Muscle of arm (tissue), 12 donors: ENCODE data around the gene PMS1. TPM values are rescaled to one million over a fixed set of nuclear protein-coding genes. Genes with fewer than 3 reads are reported as not detected.
"Not testable (repeated sequence)": the region's sequence is repeated elsewhere in the genome, so short reads cannot be mapped to it uniquely, and the experiment has no call there.

Experiments used
- DNase-seq: peaks from one replicate; pipeline ENCODE4 v3.0.0-alpha.2; 2013
- polyA plus RNA-seq, 12 donors: library from polyadenylated mRNA; unstranded; fragments of 120-200 nt; gene quantifications; one replicate each; pipeline ENCODE4 v1.2.1, GENCODE V29; 2013; ENCODE audit not compliant: insufficient read length in 12 of 12

The PMS1 gene
- polyA plus RNA-seq, 12 donors: 20.1 to 42.5 (median 32.0) TPM; not detected in 1

- no peak for DNase-seq
Measured at GRCh38 chr2:189802396-189802912, 18.2 kb downstream of the PMS1 start.

GRCh38 chr2:189803431-189803830, 19.2 kb downstream of the PMS1 start:
- DNase-seq: peak; percentile 14

DNA sequence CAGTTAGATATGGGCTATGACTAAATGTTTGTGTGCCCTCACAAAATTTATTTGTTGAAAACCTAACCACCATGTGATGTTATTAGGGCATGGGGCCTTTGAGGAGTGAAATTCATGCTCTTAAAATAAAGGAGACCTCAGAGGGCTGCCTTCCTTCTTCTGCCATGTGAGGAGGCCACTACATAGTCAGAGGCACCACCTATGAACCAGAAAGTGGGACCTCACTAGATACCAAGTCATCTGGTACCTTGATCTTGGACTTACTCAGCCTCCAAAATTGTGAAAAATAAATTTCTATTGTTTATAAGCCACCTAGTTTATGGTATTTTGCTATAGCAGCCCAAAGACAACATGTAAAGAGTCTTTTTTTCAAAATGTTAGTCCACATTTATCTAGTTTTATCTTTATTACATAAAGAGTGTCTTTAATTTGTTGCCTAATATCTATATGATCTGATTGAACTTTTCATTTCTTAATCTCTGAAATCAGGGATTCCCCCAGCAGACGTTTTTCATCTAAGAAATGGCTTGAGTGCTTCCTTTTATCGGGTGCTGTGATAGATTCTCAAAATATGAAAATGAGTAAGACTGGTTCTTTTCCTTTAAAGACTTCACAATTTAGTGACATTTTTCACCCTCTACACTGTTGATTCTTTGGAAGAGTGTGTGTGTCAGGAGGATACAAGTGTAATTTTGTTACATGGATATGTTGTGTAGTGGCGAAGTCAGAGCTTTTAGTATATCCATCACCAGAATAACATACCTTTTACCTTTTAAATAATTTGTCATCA, 34.2 kb downstream of the PMS1 start:
- no peak for DNase-seq

- DNase-seq: no peak
Measured at GRCh38 chr2:189819297-189819704, 35.1 kb downstream of the PMS1 start.

- DNase-seq: no peak
Measured at GRCh38 chr2:189821953-189822748, 37.9 kb downstream of the PMS1 start.

GRCh38 chr2:189824694-189825396, 40.6 kb downstream of the PMS1 start:
- no peak for DNase-seq

- no peak for DNase-seq
Measured at GRCh38 chr2:189826039-189826438, 41.8 kb downstream of the PMS1 start.

- DNase-seq: no peak
Measured at GRCh38 chr2:189829102-189829833, 45.0 kb downstream of the PMS1 start.

GRCh38 chr2:189830510-189830909, 46.3 kb downstream of the PMS1 start:
- DNase-seq: no peak

GRCh38 chr2:189834059-189834458, 49.8 kb downstream of the PMS1 start:
- DNase-seq: no peak

GRCh38 chr2:189834642-189835041, 50.4 kb downstream of the PMS1 start:
- DNase-seq: not testable (repeated sequence)

GRCh38 chr2:189835855-189836558, 51.8 kb downstream of the PMS1 start:
- no peak for DNase-seq

DNA sequence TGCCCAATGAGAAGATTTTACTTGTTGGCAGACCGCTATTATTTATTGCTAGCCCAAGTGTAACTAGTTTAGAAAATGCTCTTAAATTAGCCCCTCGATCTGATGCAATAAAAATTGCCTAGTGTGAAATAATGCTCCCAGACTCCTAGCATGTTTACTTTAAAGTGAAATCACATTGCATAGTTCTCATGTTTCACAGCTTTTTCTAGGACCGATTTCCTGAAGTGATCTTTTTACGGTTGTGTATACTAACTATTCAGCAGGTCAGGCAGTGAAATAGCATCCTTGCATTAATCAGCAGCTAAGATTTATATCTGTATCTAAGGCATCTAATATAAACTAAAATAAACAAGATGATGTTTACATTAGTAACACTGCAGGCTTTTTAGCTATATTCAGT, 52.4 kb downstream of the PMS1 start:
- no peak for DNase-seq

- no peak for DNase-seq
Measured at GRCh38 chr2:189837326-189837725, 53.1 kb downstream of the PMS1 start.

GRCh38 chr2:189841019-189841418, 56.8 kb downstream of the PMS1 start:
- no peak for DNase-seq

GRCh38 chr2:189848276-189848675, 64.0 kb downstream of the PMS1 start:
- no peak for DNase-seq

GRCh38 chr2:189849550-189849949, 65.3 kb downstream of the PMS1 start:
- no peak for DNase-seq

GRCh38 chr2:189851174-189851826, 67.0 kb downstream of the PMS1 start:
- no peak for DNase-seq

DNA sequence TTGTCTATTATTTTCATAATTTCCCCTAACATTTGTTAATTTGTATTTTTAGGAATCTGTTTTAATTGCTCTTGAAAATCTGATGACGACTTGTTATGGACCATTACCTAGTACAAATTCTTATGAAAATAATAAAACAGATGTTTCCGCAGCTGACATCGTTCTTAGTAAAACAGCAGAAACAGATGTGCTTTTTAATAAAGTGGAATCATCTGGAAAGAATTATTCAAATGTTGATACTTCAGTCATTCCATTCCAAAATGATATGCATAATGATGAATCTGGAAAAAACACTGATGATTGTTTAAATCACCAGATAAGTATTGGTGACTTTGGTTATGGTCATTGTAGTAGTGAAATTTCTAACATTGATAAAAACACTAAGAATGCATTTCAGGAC, 69.9 kb downstream of the PMS1 start:
- DNase-seq: peak; percentile 54

DNA sequence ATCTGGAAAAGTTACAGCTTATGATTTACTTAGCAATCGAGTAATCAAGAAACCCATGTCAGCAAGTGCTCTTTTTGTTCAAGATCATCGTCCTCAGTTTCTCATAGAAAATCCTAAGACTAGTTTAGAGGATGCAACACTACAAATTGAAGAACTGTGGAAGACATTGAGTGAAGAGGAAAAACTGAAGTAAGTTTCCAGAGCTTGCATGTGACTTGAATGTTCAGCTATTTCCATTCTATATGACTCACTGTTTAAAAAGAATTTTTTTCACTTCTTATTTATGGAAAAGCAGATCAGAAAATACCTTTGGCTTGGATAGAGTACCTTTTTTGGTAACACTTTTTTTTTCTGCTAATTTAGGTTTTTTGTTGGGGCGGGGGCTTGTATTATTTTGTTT, 70.7 kb downstream of the PMS1 start:
- DNase-seq: no peak
